ELF-1 (cell line): Measurements from ENCODE around the gene PROX2.

Experiments used
- DNase-seq: peaks from one replicate; pipeline ENCODE4 v3.0.0-alpha.2; 2016; ENCODE audit warnings: low read depth, low spot score

Gene PROX2, protein sequence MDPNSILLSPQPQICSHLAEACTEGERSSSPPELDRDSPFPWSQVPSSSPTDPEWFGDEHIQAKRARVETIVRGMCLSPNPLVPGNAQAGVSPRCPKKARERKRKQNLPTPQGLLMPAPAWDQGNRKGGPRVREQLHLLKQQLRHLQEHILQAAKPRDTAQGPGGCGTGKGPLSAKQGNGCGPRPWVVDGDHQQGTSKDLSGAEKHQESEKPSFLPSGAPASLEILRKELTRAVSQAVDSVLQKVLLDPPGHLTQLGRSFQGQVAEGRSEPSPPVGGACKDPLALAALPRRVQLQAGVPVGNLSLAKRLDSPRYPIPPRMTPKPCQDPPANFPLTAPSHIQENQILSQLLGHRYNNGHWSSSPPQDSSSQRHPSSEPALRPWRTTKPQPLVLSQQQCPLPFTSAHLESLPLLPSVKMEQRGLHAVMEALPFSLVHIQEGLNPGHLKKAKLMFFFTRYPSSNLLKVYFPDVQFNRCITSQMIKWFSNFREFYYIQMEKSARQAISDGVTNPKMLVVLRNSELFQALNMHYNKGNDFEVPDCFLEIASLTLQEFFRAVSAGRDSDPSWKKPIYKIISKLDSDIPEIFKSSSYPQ

DNA sequence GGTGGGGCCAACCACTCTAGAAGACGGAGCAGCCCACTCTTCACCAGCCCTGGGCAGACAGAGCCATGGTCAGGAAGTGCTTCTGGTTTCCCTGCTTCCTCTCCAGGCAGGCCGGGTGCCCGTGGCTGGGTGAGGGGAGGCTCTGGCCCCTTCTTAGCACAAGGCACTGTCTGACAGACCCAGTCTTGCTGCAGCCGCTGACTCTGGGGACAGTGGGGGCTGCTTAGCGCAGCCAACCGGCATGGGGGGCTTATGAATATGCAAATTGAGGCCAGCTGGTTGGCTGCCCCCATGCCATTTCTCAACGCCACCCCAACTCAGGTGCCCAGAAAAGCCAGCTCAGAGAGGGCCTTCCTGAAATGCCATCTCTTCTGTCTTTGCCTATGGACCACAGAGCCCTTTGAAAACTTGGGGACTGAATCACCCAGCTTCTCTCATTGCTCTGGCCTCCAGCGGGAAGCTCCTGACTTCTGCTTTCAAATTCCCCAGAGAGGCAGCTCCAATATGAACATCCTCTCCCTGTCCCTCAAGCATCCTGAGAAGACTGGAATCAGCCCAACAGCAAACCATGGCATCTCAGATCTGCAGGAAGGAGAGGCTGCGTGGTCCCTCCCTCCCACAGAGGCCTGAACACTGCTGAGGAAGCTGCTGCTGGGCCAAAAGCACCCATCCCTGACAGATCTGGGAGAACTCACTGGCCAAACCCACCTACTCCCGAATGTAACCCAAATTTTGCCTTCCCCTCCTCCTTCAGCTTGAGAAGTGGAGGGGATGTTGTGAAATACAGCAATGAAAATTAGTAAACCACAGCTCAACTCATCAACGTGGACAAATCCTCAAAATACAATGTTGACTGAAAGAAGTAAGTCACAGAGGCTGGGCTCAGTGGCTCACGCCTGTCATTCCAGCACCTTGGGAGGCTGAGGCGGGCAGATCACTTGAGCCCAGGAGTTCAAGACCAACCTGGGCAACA, at the start of gene PROX2:
Gene PROX2 (minus strand): TSS at position 205 of the 973 bp plus-strand sequence. CDS start 12,311 bp downstream, outside the sequence.
- DNase-seq, result no peak

DNA sequence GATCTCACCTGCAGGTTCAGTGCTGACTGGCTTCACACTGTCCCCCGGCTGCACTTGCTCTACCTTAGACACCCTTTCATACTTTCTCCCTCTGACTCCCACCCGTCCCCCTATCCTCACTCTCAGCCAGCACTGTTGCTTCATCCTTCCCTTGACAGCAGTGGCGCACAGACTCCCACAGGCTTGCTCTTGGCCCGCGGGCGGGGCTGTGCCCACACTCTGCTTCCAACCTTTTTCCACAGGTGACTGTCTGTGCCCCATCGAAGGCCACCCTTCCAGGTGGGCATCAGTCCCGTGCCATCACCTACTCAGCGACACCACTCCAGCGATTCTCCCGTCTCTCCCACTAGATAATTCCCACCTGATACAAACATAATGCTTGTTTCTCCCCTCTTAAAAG, 48.1 kb upstream of the PROX2 start:
- no peak for DNase-seq

DNA sequence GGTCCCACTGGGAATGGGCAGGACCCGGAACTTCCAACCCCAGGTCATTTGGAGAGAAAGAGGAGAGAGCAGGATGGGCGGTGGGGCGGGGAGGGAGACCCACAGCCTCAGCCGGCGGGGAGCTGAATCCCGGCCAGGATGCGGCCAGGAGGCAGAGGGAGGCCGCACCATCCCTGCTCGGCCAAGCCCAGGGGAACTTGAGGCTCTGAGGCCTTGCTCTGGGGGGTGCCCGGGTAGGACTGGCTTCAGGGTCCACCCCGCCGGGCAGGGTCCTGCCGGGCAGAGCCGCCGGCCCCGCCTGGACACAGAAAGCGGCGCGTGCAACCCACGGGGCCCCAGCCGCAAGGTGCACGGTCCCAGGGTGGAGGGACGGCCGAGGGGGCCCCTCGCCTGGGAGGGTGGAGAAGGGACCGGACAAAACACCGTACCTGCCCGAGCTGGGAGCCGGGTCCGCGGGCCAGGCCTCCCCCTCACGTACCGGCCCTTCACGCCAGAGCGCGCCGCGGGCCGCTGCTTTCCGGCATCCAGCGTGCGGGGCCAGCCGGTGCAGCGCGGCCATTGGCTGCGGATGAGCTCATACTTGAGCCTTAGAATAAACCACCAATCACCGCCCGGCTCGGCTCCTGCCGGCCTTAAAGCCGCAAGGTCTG, 46.9 kb upstream of the PROX2 start, which contains the start of gene RPS6KL1:
Gene RPS6KL1 (minus strand): TSS at position 509 of the 650 bp plus-strand sequence. CDS start 1,719 bp downstream, outside the sequence.
- DNase-seq, result peak; percentile 89

DNA sequence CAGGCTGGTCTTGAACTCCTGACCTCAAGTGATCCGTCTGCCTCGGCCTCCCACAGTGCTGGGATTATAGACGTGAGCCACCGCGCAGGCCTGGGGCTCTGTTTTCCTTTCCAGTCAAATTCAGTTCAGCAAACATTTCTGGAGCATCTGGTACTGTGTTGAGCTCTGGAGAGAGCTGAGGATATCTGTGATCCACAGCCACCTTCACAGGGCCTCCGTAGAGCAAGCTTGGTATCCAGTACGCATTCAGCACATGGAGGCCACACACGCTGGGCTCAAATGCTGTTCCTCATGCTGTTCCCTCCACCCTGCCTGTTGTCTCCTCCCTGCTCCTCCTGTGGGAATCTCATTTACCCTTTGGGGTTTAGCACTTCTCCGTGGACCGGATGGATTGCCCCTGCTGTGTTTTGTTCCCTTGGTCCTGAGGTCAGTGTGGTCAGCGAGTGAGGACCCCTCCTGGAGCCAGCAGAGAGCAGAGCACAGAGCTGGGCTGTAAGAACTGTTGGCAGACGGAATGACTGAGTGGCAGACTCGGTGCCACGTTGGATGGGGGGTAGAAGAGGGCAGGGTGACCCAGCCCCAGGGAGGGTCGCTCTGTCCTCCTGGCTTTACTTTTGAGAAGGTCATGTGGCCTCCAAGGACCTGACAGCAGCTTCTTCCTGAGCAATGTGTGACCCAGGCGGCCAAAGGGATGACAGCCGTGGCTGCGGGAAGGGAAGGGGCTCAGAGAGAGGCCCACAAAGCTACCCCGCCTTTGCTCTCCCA, 46.2 kb upstream of the PROX2 start:
- no peak for DNase-seq

DNA sequence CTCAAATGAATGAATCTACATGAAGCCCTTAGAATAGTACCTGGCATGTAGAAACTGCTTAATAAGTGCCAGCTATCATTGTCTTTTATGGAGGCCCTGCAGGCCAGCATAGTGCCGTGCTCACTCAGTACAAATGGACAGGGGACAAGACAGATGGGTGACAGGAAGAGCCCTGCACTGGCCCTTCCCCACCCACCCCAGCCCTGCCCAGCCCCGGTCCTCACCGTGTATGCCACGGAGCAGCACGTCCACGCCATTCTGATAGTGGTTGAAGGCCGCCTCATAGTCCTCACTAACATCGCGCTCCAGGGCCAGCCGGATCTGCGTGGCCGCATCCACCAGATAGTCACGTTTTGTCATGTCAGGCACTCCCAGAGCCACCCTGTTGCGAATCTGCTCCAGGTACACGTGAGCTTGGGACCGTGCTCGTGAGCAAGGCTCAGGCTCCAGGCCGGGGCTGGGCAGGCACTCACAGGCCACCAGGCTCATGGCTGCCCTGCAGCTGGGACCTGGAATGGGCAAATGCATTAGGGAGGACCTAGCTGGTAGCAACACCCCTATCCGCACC, 45.2 kb upstream of the PROX2 start:
- DNase-seq, result no peak

DNA sequence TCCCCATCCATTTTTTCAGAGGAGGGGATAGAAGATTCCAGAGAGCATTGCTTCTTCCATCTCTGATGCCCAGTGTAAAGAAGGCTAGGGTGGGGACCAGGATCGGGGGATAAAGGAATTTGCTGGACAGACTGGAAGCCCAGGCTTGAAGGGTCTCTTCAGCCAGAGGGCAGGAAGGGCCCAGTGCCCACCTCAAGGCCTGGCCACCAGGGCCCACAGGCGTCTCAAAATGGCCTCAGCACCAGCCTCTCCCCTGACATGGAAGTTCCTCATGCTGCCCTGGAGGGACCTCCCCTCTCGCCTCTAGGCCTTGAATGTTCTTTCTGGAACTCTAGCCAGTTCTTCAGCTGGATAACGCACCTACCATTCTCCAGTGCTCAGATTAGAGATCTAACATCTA, 44.3 kb upstream of the PROX2 start:
- DNase-seq, result no peak

DNA sequence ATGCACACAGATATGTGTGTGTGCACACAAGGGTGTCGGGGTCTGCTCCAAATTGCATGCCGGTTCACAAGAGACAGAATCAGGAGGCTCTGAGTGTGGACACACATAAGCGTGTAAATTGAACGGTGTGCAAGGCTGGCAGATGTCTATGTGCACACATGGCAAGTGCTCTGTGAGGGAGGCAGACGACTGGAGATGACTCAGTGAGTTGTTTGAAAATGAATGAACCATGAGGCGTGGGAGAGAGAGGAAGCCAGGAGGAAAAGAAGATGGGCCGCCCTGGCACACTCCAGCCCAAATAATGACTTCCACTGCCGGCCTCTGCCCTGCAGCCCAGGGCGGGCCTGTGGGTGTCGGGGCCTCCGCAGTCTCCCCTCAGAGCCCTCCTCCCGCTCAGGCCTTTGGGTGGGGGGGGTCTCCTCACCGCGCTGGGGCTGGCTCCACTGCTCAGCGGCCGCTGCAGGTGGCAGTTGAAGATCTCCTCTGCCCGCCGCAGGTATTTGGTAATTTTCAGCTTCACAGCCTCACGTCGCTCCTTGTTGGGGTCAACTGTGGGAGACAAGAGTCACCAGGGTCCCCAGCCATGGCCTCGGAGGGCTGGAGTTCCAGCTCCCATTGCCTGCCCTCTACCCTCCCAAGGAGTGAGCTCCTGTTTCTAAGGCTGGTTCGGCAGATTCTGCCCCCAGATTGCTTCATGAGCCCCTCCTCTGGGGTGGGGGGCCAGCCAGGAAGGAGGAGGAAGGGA, 43.6 kb upstream of the PROX2 start:
- DNase-seq, result no peak

DNA sequence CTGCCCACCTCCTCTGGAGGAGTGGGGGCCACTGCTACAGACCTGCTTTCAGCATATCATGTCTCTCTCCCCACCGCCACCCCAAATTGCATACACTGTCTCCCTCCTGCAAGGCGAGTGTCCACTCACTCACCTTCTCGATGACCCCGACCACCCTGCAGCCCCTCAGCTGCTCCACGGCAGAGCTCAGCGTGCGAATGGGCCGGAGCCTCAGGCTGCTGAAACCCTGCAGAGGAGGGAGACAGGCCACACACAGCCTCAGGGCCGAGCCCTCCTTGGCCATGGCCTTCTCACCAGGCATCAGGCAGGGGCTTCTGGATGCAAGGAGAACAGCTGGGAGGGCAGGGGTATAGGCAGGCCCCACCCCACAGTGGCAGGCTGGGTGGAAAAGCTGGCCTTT, 42.4 kb upstream of the PROX2 start:
- no peak for DNase-seq

DNA sequence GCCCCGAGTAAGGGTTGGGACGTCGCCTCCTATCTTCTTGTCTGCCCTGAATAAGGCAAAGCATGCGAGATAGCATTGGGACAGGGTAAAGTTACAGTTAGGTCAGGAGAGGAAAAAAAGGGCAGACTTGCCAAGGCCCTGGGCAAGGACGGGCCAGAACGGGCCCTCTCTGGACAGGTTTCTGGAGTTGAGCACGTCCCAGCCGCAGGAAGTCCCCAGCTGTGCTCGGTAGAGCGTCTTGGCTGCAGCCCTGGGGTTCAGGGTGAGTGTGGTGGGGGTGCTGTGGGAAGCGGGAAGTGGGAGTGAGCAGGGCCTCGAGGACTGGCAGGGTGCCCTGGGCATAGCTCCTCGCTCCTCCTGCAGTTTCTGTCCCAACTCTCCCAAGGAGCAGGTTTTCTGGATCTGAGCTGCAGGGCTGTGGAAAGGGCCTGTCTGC, 41.7 kb upstream of the PROX2 start:
- DNase-seq, result no peak

DNA sequence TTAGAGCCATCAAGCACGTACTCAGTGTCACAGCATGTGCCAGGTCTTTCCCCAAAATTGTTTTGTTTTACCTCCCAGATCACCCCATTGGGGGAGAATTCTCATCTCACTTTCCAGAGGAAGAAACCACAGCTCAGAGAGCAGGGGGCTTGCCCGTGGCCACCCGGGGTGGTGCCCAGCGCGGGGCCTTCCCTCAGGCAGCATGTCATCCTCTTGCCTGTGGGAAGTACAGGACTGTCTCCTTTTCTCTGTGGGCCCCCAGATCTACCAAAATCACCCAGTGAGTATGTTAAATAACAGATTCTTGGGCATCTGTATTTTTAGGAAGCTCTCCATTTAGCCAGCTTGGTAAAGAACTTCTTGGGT, 41.2 kb upstream of the PROX2 start:
- no peak for DNase-seq

DNA sequence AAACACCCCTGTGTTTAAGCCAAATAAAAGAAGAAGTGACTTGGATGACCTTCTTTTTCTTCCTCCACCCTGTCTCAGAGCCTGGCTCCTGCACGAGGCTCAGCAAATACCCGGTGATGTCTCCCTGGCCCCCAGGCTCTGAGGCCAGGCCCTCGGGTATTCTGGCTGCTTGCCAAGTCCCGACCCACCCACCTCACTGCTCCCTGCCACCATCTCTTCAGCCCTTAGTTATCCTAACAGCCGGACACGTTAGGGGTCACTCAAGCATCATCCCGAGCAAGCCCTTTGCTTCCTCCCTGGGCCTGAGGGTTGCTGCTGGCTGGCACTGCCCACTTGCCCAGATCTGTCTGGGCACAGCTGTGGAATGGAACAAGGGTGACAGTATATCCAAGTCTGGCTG, 39.9 kb upstream of the PROX2 start:
- no peak for DNase-seq

DNA sequence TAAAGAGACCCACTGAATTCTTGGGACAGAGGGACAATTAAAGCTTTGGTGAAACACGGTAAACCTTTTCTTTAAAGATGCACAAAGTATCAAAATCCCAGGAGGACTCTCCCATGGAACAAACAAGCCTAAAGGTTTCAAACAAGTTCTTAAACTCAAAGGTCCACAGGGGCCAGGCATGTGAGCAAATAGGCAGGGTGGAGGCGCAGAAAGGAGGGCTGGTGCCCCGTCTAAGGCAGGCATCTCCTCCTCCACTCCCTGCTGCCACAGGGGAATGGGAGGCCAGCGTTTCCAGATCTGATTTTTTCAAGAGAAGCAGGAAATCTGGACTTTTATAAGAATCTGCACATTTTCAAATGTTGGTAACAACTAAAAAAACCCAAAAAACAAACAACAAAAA, 39.5 kb upstream of the PROX2 start:
- DNase-seq, result no peak

DNA sequence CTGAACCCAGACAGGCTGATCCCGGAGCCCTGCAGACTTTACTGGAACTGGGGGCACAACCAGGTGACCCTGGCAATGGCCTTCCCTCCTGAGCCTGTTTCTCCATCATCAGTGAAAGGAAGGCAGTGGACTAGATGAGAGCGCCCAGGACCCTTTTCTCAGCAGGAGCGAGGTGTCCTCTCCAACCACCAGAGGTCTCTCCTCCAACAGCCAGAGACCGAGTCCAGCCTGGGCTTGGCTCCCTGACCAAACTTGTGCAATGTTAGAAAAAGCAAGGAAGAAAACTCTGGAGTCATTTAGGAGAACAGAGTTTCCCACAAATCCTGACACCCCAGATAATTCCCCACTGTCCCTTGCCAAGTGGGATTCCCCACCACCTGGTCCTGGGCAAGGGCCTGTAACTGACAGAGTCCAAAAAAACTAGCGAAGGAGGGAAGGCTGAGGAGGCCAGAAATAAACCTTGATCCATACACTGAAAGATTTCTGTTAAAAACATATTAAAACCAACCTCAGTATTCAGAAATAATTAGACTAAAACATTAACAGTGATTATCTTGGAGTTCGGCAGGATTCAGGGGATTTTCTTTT, 38.1 kb upstream of the PROX2 start:
- peak; percentile 70 for DNase-seq

DNA sequence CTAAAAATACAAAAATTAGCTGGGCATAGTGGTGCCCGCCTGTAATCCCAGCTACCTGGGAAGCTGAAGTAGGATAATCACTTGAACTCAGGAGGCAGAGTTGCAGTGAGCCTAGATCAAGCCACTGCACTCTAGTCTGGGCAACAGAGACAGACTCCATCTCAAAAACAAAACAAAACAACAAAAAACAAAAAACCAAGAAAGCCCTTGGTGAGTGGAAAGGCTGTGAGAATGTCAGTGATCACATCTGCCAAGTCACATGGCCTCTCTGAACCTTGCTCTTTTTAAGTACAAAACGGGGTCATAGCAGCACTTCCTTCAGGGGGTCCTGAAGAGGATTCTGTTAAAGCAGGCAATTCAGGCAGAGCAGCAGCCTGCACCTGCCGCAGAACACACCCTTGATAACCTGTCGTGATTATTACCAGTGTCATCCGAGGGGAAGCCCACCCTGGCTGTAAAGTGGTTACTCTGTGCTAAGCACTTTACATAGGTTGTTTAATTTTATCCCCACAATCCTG, 37.5 kb upstream of the PROX2 start:
- DNase-seq, result no peak

DNA sequence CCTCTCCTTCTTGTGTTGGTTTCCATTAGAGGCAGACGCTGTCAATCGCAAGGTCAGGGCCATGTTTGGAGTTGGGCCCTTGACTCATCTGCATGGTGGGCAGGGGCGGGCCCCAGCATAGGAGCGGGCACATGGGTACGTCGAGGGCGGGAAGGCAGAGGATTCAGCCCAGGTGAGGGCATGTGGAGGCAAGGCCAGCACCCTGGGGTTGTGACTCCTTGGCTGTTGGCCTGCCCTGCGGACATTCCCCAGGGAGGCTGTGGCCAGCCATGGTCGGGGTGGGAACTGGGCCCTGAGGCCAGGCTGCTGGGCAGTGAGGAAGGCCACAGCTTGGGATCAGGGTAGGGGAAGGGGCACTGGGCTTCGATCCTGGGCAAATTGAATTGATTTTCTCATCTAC, 36.9 kb upstream of the PROX2 start:
- no peak for DNase-seq

DNA sequence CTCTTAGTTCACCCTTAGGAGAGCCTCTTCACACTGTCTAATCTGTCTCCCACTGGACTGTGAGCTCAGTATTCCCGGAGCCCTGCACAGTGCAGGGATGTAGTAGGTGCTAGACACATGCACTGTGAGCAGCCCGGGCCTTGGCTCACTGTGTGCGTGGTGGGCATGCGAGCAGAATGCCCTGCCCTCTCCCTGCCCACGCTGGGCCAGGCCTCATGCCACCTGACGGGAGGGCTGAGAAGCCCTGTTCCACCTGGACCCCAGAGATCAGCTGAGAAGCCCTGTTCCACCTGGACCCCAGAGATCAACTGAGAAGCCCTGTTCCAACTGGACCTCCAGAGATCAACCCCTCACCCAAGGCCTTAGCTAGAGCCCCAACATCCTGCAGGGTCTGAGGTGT, 36.2 kb upstream of the PROX2 start:
- no peak for DNase-seq

DNA sequence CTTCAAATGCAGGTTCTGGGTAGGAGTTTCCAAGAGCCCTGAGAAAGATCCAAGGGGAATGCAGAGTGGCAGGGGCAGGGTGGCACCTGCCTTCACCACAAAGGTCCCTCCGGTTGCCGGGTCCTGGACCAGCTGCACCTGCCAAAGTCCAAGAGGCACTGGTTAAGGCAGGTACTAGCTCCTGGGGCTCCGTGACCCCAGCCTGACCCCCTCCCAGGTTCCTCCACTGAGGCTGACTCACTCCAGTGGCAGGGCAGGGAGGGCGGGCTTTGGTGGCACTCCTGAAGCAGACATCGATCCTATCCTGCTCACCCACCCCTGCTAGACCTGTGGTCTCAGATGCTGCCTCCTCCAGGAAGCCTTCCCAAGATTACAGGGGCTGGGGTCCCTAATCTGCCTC, 35.8 kb upstream of the PROX2 start:
- DNase-seq, result no peak

DNA sequence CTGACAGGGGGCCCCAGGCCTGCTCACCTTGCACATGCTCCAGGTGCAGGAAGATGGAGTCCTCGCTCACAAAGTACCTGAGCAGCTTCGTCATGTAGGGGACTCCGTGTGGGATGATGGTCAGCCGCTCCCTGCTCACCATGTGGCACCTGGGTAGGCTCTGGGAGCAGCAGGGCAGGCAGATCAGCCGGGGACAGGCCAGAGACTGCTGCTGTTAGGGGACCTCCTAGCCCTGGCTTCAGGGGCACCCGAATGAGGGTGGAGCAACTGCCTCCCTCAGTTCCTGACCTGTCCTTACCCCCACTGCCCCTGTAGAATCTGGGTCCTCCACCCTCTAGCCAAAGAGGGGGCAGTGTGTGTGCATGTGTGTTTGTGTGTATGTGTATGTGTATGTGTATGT, 35.3 kb upstream of the PROX2 start:
- no peak for DNase-seq

DNA sequence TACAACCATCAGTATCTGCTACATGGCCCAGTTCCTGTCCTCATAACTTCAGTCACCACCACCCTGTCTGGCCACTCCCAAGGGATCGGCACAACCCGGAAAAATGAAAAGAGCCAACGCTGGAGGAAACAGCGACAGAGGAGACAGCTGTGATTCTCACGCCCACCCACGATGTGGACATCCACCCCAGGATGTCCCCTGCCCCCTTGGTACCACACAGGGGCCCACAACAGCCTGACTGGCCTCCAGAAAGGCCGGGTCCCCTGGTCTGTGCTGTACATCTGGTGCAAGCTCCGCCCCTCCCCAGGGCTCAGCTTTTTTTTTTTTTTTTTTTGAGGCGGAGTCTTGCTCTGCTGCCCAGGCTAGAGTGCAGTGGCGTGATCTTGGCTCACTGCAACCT, 34.6 kb upstream of the PROX2 start:
- DNase-seq, result no peak
